GM21529 (cell line): ENCODE results near the gene PRODH.
A peak's percentile ranks its signal among the peaks of the same experiment; 100 is the strongest.
"Not testable (repeated sequence)": the region's sequence is repeated elsewhere in the genome, so short reads cannot be mapped to it uniquely, and the experiment has no call there.

Experiments
- ATAC-seq: cut with Tn5 transposase; IDR thresholded peaks from one replicate; pipeline ENCODE4 v1.9.1; 2021; ENCODE audit not compliant: unreplicated experiment

The PRODH gene

DNA sequence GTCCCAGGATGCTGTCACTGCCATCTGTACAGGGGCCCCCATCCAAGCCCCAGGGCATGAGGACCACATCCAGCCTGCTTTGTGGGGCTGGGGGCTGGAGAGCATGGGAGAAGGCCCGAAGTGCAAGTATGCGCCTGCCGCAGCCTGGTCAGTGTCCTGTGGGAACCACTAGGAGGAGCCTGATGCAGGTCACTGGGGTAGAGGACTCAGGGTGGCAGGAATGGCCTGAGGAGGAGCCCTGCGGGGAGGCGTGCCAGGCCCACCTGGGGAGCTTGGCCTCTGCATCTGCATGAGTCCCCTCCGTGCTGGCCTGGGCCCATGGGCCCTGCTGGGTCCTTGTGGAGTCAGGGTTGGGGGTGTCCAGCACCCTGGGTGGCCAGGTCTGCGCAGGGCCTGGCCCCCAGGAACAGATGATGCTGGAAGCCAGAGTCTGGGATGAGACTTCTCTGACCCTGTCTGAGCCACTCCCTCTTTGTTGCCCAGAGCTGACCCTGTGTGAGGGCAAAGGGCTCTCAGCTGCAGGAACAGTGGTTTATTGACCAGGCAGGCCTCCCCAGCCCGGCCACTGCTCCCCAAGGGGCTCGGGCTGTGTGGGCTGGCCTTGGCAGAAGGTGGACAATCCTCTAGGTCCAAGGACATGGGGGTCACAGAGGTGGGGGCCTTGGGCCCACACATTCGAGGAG lies 23.7 kb downstream of the PRODH start:
- ATAC-seq = not testable (repeated sequence)

- not testable (repeated sequence) for ATAC-seq
These were observed 24.6 kb downstream of the PRODH start for GRCh38 chr22:18911535-18911934.

GRCh38 chr22:18909556-18909955 lies 26.5 kb downstream of the PRODH start:
- no peak for ATAC-seq

DNA sequence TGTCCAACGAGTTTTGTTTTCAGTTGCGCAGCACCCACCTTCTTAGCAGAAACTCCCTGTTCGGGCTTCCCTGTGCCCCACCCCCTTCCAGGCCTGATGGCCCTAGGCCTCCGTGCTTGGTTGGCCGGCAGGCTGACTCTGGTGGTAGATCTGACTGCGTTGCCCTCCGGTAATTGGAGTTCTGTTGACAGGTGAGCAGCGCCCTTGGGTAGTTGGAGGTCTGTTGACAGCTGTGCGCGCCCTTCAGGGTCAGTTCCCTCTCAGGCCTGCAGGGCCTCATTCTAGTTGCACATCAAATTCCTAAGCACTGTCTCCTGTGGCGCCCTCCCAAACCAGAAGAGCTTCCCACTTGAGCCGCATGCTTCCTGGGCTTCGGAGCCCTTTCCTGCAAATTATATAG lies 29.2 kb downstream of the PRODH start:
- ATAC-seq = no peak

- peak; percentile 30 for ATAC-seq
These were observed 29.7 kb downstream of the PRODH start for GRCh38 chr22:18906410-18906745.

GRCh38 chr22:18905540-18906409 lies 30.3 kb downstream of the PRODH start, which contains the start of gene DGCR6:
TSS of gene DGCR6 (plus strand) at chr22:18906320. CDS start at chr22:18906375, 55 bp downstream.
- peak; percentile 94 for ATAC-seq

DNA sequence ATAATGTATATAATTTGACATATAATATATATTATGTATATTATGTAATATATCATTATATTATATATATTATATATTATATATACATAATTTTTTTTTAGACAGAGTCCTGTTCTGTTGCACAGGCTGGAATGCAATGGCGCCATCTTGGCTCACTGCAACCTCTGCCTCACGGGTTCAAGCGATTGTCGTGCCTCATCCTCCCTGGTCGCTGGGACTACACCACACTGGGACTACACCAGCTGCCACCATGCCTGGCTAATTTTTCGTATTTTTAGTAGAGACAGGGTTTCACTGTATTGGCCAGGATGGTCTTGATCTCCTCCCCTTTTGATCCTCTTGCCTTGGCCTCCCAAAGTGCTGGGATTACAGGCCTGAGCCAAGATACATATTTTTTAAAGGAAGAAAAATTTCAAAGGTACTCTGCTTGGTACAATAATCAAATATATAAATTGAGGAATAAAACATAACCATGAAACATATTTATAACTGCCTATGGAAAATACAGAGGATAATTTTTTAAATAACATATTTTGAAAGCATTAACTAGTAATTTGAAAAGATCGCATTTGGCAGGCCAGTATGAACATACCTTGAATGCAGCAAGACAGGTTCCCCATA lies 39.9 kb downstream of the PRODH start:
- ATAC-seq = not testable (repeated sequence)

GRCh38 chr22:18893775-18894174 lies 42.3 kb downstream of the PRODH start:
- ATAC-seq = not testable (repeated sequence)

- ATAC-seq = not testable (repeated sequence)
These were observed 45.4 kb downstream of the PRODH start for GRCh38 chr22:18890510-18891192.

- ATAC-seq = no peak
These were observed 48.0 kb downstream of the PRODH start for GRCh38 chr22:18888115-18888514.

DNA sequence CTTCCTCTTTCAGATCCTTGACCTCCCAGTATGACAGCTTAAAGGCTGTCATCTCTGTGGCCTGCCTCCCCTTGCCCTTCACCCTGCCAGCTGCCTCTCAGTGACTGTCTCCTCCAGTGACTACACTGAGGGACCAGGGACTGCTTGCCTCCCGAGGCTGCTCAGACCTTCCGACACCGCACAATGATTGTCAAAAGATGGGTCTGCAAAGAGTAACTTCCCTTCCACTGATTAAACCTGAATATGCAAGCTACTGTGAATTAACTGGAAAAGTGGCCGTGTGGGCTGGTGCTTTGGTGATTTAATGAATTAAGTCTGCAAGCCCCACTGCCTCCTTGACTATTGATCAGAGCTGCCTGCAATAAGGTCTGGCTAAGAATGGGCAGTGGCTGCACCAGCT lies 51.6 kb downstream of the PRODH start:
- ATAC-seq = not testable (repeated sequence)

- not testable (repeated sequence) for ATAC-seq
These were observed 54.8 kb downstream of the PRODH start for GRCh38 chr22:18881260-18881659.
